CD4-positive, alpha-beta T cell treated with Interleukin-6 for 4 hours (primary cell): Measurements from ENCODE around the gene UBASH3B.
A peak's percentile ranks its signal among the peaks of the same experiment; 100 is the strongest.

Experiments
- DNase-seq: peaks from one replicate; pipeline ENCODE4 v3.0.0-alpha.2; 2020; ENCODE audit warnings: mixed read lengths

UBASH3B gene

GRCh38 chr11:122758974-122759373 lies 103.5 kb downstream of the UBASH3B start:
- DNase-seq, result no peak

- no peak for DNase-seq
Measured at GRCh38 chr11:122763108-122763507, 107.6 kb downstream of the UBASH3B start.

DNA sequence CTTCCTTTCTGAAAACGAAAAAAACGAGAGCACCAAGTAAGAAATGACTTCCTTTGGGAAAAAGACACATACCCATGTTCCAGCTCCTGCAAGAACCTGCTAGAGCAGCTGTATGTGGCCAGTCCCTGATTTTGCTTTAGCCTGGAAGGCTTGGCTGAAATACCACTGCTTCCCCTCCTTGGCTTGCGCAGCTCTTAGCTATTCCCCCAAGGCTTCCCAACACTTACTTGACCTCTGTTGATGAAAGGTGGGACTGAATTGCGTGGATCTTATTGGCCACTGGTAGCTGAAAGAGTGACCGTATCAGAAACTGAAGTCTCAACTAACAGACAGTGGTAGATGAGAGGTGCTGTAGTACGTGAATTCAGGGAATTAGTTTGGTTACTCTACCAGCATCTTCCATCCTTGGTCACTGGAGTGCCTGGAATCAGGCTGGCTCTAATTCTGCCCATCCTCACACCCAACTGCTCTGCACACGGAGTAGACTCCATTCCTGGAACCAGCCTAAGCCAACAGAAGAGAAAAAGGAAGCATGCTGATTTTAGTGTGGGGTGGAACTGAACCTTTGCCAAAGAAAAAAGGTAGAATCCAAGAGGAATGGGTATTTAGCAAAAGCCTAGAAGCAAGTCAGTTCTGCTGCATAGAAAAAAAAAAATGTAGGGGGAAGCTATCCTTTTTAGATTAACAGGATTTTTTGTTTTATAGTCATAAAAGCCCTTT lies 109.0 kb downstream of the UBASH3B start:
- DNase-seq, result no peak

DNA sequence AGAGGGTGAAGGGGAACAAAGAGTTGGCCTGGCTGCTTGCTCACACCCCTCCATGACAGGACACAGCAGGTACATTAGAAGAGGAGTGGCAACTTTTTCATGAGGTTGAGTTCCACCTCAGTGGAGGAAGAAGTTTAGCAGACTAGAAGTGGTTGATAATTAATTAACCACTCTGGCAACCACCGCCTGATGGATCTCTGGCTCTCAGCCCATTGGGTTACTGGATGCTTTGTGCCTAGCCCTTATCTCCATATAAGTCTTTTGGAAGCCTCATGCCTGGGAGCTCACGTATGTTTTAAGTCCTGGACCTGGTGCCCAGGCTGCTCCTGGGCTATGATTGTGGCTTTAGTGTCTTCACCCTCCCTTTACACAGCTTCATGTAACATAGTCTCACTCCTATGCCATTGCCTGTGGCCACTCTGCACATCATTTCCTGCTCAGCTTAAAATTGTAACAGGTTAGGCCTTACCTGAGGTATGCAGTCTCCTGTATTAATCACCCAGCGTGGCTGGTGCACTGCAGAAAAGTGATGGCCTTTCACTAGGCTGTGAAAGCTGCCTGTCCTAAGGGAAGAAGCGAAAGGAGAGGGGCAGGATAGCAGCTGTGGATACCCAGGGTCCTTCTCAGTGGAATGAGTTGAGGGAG lies 110.1 kb downstream of the UBASH3B start:
- no peak for DNase-seq

- DNase-seq, result no peak
Measured at GRCh38 chr11:122769126-122769780, 113.7 kb downstream of the UBASH3B start.

DNA sequence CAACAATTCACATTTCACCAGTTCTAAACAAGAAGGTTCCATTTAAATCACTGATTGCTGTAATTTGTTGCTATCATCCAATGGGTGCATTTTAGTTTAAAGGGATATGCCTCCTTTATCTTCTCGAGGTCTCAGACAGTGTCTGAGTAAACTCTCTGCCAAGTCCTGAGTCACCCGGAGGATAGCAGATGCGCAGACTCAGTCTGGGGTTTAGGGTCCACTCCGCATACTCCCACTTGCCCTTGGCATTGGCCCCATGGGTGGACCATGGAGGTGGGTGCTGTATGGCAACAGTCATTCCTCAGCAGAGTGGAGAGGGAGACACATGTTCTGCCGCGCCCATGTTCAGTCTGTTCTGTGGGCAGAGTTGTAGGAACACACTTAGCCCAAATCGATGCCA lies 117.4 kb downstream of the UBASH3B start:
- no peak for DNase-seq

- no peak for DNase-seq
Measured at GRCh38 chr11:122773781-122774266, 118.3 kb downstream of the UBASH3B start.

DNA sequence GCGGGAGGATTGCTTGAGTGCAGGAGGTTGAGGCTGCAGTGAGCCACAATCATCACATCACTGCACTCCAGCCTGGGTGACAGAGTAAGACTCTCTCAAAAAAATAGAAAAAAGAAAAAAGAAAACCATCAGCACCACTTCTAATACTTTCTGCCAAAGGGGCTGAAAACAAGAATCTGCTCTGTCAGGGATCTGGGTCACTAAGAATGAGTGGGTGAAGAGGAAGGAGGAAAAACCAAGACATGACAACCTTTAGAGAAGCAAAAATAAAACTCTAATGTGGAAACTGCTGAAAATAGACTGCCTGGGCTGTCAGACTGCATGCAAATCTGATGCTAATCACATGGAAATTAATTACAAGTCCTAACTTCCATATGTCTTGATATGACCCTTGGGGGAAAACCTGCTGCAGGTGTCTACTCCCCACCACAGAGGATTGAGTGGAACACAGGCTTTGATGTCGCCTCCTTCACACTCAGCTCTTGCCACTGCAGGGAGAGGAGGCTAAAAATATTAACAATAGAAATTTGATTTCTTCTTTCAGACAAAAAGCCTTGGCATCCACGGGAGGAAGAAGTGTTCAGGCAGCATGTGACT lies 120.3 kb downstream of the UBASH3B start:
- DNase-seq, result no peak

- DNase-seq, result no peak
Measured at GRCh38 chr11:122776546-122776945, 121.0 kb downstream of the UBASH3B start.

- no peak for DNase-seq
Measured at GRCh38 chr11:122777343-122777742, 121.8 kb downstream of the UBASH3B start.

GRCh38 chr11:122778148-122778547 lies 122.6 kb downstream of the UBASH3B start:
- no peak for DNase-seq

GRCh38 chr11:122779047-122779629 lies 123.6 kb downstream of the UBASH3B start:
- DNase-seq, result no peak

- no peak for DNase-seq
Measured at GRCh38 chr11:122780296-122780949, 124.9 kb downstream of the UBASH3B start.

DNA sequence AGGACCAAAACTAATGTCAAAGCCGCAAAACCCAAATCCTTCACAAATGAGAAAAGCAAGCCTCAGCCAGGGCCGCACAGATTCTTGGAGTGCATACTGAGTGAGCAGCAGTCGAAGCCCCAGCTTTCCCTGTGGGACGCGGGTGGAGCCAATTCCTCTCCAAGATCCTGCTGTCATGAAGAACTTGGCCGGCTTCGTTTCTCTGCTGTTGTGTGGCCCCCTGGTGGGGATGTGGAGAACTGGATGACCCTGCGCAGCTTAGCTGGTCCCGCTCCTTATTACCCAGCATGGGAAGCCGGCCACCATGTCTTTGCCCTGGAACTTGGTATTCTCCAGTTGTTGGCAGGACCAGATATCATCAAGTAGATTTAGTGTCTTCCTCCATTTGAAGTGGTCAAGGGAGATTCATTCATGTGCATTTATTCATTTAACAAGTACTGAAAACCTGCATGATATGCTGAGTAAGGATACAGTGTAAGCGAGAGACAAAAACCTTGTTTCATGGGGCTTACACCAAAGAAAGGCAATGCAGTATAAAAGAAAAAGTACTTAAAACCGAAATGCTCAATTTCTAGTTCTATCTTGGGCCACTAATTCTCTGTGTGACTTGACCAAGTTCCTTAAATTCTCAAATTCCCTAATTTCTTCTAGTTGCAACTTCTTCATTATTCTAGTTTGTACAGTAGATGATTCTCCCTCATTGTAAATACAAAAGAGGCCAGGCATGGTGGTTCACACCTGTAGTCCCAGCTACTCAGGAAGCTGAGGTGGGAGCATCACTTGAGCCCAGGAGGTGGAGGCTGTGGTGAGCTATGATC lies 126.1 kb downstream of the UBASH3B start:
- DNase-seq, result peak; percentile 84

DNA sequence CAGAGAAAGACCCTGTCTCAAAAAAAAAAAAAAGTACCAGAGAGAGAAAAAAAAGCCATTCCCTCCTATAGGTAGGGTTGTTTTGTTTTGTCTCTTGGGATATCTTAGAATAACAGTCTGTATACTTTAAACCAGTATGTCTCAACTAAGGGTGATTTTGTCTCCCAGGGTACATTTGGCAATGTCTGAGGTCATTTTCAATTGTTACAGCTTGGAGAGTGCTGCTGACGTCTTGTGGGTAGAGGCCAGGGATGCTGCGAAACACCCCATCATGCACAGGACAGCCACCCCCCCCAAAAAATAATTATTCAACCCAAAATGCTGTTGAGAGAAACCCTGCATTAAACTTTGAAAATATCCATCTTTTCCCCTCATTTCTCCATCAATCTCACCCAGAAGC lies 126.7 kb downstream of the UBASH3B start:
- DNase-seq, result no peak

DNA sequence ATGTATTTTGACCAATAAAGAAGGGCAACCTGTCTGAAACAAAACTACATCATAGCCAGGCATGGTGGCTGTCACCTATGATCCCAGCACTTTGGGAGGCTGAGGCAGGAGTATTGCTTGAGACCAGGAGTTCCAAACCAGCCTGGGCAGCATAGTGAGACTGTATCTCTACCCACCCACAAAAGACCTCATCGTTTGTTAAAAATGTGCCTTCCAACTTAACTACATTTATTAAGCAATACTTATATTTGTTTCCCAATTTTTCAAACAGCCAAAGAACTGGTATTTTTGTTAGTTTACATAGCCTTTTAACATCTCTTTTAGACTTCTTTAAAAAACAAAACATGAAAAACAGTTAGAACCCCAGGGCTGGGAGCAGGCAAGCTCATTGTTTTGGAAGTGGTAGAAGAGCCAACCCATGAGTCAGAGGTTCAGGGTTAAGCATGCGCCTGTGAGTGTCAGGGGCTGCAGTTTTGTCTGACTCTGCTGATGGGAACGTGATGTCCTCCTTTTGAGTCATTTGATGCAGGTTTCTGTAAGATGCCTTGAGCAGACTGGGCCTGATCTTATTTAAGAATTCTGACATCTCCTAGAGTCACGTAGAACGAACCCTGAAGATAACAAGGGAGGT lies 128.9 kb downstream of the UBASH3B start:
- DNase-seq, result no peak

DNA sequence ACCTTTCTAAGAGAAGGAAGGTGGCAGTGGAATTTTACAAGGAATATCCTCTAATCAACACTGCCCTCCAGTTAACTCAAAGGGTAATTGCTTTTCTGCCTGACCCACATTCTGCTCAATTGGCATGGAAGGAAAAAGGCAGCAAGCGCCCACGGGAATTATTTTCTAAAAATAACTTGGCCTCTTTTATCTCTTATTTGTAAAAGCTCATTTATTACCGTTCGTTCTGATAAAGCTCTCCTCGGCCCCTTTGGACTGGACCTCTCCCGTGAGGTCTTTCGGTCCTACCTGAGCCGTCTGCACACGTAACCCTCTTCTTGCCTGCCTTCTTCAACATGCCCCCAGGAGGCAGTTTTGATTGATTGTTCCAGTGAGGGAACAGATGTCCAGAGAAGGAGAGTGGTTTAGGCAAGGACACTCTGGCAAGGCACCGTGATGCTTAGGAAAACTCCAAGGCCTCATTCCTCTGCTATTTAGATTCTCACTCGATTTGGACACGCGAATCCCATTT lies 129.6 kb downstream of the UBASH3B start:
- no peak for DNase-seq

DNA sequence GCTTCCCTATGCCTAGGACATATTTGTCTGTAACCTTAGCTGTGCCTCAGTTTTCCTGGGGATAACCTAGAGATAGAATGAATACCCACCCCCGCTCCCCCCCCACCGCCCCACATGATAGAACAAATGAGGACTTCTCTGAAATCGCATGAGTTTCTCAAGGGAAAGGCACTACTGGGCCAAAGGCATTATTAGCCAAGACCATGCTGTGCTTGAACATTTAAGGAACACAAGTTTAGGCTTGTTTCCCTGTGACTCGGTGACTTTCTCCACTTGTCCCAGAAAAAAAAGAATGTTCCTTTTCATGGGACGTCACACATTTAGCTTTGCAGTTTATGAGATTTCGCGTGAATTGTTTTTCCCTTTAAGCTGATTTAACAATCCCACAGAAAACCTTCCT lies 131.4 kb downstream of the UBASH3B start:
- no peak for DNase-seq

- no peak for DNase-seq
Measured at GRCh38 chr11:122788781-122789535, 133.4 kb downstream of the UBASH3B start.

DNA sequence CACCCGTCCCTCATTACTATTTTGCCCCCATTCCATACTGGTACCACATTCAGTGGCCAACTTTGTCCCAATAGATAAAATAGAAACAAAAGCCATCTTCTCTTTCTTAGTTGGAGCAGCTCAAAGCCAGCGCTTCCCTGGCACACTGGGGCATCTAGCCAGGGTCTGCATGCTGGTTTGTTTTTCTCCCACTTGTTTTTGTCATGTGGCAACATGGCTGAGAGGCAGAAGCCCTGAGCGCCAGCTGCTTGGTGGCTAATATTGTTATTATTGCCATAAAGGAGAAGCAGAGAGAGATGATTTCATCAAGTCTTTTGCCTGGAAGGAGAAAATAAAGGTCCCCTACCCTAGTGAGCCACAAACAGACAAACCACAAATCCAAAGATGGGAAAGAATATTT lies 134.4 kb downstream of the UBASH3B start:
- DNase-seq, result no peak
